Measurements from ENCODE around the gene HOXA2. TPM values are rescaled to one million over a fixed set of nuclear protein-coding genes. Genes with fewer than 3 reads are reported as not detected.
A peak's percentile ranks its signal among the peaks of the same experiment; 100 is the strongest.

Gene HOXA2
- total RNA-seq, 4 donors from 2014 or later = 0.27 to 3.6 (median 1.5) TPM

- 72 to 77% methylated on average over 18 of the region's 18 CpGs for WGBS, 2 donors
- Histone ChIP-seq H3K27me3 (peaks cover 0 to 9% (median 0%) of the 10 kb centered on the region in 4 donors), H3K36me3 (no peaks in the 10 kb centered on the region), H3K9me3 (no peaks in the 10 kb centered on the region), H3K4me1 (peaks cover 14 to 69% (median 20%) of the 10 kb centered on the region in 3 donors), H3K27ac (peak overlapping the region in 3 of 4 donors; percentile 16 to 63 (median 56)), H3K4me3 (no peak overlapping the region)
- no peak for DNase-seq
- intact Hi-C loops (cut with DNase I) = no loop called here
- no peak for TF ChIP-seq CTCF (IDR thresholded peaks at IDR 0.05)
- no peak for TF ChIP-seq POLR2A (IDR thresholded peaks at IDR 0.05)
Observed at GRCh38 chr7:27133409-27134231, 31.1 kb upstream of the HOXA2 start.

DNA sequence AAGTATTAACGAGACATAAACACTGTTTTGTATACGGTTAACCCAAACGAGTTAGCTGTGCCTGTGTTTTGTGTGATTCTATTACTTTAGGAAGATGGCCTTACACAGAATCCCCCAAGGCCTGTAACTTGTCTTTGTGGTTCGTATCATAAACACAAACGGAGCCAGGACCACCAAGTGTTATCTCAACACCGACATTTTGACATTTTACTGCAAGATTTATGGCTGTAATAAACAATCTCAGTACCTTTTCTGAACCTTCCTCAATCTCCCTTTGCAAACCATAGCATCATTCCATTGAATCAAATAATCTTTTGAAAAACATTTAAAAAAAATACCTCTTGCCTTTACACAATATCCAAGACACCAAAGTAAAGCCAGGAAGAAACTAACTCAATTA lies 30.5 kb upstream of the HOXA2 start:
- Histone ChIP-seq H3K4me3 (no peak overlapping the region), H3K9me3 (no peaks in the 10 kb centered on the region), H3K27ac (no peak overlapping the region), H3K4me1 (peaks cover 14 to 75% (median 27%) of the 10 kb centered on the region in 3 donors), H3K27me3 (peaks cover 0 to 9% (median 0%) of the 10 kb centered on the region in 4 donors), H3K36me3 (no peaks in the 10 kb centered on the region)
- no peak for DNase-seq
- TF ChIP-seq CTCF (IDR thresholded peaks at IDR 0.05) = no peak
- TF ChIP-seq POLR2A (IDR thresholded peaks at IDR 0.05) = no peak
- intact Hi-C loops (cut with DNase I) = no loop called here
- 77 to 81% methylated on average over 6 of the region's 6 CpGs for WGBS, 2 donors

- Histone ChIP-seq H3K36me3 (no peaks in the 10 kb centered on the region), H3K27me3 (peaks cover 0 to 7% (median 0%) of the 10 kb centered on the region in 4 donors)
- intact Hi-C loops (cut with DNase I) = no loop called here
Observed at GRCh38 chr7:27132214-27132613, 29.7 kb upstream of the HOXA2 start.

DNA sequence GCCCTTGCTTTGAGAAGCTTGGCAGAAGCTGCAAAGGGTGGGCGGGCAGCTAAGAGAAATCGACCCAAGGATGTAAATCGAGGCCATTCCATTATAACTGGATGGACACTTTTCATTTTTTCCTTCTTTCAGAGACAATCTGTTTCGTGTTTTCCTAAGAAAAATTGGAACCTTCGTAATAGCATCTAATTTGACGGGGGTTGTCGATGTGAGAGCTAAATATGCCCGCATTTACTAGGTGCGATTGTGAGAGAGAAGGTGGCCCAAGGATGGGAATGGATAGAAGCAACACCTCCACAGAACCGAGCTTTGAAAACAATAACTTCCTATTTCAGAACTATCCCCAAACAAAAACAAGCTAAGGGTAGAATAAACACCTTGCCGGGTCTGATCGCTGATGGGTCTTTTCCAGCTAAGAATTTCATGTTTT lies 28.9 kb upstream of the HOXA2 start:
- no peaks in the 10 kb centered on the region for H3K9me3 ChIP-seq
- no peaks in the 10 kb centered on the region for H3K27me3 ChIP-seq
- no peaks in the 10 kb centered on the region for H3K36me3 ChIP-seq
- peak overlapping the region; percentile 68 to 97 (median 82) for H3K4me3 ChIP-seq
- 46 to 48% methylated on average over 12 of the region's 12 CpGs for WGBS, 2 donors
- intact Hi-C loops (cut with DNase I) = no loop called here
- no peak for TF ChIP-seq CTCF (IDR thresholded peaks at IDR 0.05)
- TF ChIP-seq POLR2A (IDR thresholded peaks at IDR 0.05) = no peak
- H3K27ac ChIP-seq = peak overlapping the region; percentile 96 to 99 (median 96)
- no peak for DNase-seq
- H3K4me1 ChIP-seq = peaks cover 12 to 81% (median 40%) of the 10 kb centered on the region in 3 donors

More at GRCh38 chr7:27132214-27132613, 29.7 kb upstream of the HOXA2 start:
- H3K4me1 ChIP-seq = peaks cover 14 to 81% (median 34%) of the 10 kb centered on the region in 3 donors
- no peak for TF ChIP-seq POLR2A (IDR thresholded peaks at IDR 0.05)
- no peak for TF ChIP-seq CTCF (IDR thresholded peaks at IDR 0.05)
- DNase-seq = no peak
- no peaks in the 10 kb centered on the region for H3K9me3 ChIP-seq
- 48 to 52% methylated on average over 2 of the region's 2 CpGs for WGBS, 2 donors
- no peak overlapping the region for H3K27ac ChIP-seq
- no peak overlapping the region for H3K4me3 ChIP-seq
